ENCODE measurements around the gene INPP5E.

INPP5E gene

DNA sequence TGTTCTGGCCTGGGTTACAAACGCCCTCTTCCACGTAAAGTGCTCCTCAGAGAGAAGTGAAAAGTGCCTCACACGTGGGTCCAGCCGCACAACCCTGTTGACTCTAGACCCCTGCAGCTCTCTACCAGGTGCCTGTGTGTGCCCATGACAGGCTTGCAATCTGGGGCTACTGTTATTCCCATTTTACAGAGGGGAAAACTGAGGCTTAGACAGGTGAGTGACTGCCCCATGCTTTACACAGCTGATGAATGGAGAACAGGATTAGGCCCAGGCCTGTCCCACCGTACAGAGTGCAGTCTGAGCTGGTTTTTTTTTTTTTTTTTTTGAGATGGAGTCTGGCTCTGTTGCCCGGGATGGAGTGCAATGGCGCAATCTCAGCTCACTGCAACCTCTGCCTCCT, 6.2 kb upstream of the INPP5E start:
- DNase-seq: no peak

DNA sequence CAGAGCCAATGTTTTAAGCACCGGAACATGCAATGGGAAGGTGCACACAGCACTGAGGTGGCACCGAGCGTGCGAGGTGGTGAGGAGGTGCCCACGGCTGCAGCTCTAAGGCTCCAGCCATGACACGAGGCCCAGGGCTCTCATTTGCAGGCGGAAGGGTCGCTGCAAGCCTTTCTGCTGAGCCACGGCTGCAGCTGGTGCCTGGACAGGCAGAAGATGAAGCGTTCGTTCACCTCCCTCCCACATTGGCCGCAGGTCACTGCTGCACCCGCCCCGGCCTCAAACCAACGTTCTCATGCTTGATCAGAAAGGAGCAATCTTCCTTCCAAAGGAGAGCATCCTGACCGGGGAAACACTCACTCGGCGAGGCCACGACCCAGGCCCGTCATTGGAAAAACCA, 4.5 kb upstream of the INPP5E start:
- DNase-seq: no peak

DNA sequence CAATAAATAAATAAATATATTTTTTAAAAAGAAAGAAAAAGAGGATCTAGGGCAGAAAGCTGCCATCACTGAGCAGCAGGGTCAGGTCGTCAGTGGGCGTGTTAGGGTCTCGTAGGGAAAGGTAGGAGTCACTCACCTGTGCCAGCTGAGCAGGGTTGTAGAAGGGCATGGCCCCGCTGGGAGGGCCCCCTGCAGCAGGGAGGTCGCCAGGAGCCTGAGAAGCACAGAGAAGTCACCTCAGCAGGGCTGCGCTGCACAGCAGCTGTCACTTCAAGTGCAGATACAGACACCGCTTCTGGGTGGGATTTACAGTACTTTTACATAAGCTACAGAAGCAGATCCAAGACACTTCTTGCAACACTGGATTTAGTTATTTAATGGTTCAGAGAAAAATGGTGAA, 4.0 kb upstream of the INPP5E start:
- DNase-seq: no peak

DNA sequence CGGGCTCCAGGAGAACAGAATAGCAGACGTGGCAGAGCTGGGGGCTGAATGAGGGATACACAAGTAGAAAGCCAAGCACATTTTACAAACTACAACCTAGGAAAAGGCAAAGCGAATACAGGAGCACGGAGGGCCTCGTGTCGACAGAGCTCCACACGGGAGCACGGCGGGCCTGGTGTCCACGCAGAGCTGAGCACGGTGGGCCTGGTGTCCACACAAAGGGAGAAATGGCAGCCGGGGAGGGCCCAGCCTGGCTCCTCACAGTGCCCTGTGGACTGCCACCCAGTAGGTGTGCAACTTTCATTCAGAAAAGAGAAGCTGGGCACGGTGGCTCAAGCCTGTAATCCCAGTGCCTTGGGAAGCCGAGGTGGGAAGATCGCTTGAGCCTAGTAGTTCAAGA, 3.4 kb upstream of the INPP5E start:
- no peak for DNase-seq

DNA sequence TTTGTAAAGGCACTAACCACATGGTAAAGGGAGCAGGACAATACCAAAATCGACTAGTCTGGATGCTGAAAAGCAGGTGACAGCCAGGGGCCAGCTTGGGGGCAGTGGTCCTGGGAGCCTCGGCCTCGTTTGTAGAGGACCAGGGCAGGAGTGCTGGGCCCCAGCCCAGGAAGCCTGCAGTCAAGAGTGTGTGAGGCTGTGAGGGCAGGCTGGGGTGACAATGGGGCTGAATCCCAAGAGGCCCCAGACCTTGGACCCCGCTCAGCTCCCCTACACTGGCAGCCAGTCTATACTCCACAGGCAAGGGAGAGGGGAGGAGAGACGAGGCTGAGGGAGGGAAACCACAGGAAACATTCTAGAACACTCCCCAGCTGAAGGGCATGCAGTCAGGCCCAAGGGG, 2.6 kb upstream of the INPP5E start:
- no peak for DNase-seq

DNA sequence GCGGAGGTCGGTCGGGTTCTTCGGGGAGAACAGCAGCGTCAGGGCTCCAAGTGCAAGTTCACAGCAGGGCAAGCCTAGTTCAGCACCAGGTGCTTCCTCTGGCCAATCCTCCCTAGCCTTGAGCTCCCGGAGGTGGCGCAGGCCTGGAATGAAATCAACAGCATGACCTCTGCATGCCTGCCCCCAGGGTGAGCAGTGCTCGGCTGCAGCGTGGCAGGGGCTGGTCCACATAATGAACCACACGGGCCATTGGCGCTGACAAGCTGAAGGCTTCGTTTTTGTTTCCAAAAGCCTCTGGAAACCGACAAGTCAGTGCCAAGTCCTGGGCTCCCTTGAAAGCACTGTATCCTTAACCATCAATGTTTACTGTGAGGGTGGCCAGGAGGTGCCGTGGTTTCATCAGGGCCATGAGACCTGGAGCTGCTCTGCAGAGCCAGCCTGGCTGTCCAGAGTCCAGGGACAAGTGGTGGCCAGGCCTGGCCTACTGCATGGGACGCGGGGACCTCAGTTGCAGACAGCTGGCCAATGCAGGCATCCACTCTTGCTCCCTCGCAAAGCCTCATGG, 2.1 kb upstream of the INPP5E start:
- DNase-seq: no peak

DNA sequence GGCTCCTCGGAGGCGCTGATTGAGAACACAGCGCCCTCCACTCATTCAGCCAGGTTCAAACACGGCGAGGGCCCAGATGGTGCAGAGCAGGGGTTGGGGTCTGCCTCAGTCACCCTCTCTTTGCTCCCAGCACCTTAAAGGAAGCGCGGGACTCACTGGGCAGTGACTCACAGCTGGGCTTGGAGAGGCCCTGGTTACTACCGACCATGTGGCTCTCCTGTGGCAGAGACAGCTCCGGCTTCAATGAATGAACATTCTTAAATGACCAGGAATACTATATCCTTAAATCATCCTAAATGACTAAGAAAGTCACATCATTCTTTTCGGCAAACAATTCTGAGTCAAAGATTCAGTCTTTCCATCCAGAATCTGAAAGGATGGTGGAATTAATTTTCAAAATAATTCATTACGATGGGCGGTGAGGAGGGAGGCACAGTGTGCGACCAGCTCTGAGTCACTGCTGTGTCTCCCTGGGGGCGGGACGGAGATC, 1.6 kb upstream of the INPP5E start:
- no peak for DNase-seq

DNA sequence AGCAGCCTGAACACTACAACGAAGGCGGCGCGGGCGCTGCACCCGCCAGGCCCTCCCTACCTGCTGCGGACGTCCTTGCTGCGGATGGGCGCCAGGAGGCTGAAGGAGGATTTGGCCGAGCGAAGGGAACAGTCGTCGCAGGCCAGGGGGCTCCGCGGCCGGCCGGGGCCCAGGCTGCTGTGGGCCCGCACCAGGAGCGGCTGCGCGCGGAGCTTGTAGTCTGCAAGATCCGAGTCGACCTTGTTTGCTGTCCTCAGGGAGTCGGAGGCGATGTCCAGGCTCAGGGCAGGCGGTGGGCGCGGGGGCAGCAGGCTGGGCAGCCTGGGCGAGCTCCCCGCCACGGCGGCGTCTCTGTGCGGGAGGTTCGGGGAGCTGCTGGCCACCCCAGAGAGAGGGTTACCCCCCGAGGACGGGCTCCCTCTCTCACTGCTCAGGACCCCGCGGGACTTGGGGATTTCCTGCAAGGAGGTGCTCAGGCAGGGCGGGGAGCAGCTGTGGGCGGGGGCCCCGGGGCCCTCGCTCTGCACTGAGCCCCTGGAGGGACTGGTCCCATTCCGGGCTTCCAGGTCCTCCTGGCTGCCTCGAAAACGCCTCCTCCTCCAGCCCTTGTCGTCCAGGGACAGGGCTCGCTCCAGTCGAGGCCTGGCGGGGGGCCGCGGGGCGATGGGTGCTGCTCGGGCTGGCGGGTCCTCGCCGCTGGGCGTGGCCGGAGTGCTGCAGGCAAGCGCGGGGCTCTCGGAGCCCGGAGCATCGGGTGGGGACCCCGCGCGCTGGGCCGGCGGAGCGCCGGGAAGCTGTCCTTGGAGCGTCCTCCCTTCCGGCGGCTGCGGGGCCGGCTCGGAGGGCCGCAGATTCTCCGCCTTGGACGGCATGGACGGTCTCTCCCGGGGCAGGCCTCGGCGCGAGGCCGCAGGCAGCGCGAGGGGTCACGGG, 831 bp downstream of the INPP5E start:
- DNase-seq: peak; percentile 33 to 70 (median 43)

DNA sequence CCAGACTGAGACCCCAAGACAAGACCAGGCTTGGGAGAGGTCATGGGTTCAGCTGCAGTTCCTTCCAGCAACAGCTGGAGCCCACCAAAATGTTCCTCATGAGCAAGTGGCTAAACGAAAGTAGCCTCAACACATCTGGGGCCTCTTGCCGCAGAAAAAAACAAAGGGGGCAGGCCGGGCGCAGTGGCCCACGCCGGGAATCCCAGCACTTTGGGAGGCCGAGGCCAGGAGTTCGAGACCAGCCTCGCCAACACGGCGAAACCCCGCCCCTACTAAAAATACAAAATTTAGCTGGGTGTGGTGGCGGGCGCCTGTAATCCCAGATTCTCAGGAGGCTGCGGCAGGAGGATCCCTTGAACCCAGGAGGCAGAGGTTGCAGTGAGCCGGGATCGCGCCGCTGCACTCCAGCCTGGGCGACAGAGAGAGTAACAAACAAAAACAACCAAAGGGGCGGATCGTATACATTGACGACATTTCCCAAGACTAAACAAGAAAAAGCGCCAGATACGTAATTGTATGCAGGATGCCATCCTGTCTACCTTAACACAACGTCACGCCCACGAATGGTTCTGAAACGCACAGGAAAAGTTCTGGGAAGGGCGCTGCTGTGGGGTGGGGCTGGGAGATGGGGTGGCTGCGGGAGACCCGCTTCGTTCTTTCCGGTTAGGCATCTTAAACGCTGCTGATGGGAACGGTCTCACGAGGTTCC, 1.7 kb downstream of the INPP5E start:
- peak in 1 of 5 experiments; percentile 39 for DNase-seq

DNA sequence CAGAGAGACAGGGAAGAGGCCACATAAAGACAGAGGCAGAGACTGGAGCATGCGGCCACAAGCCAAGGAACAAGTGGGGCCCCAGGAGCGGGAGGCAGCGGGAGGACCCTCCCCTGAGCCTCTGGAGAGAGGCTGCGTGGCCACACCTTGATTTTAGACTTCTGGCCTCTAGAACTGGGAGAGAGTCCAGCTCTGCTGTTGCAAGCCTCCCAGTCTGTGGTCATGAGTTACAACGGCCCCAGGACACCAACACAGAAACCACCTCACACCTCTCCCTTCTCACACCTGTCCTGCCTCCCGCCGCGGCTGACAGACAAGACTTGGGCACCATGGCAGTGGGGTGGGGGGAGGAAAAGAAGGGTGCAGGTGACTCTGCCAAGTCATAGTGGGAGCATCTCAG, 2.2 kb downstream of the INPP5E start:
- no peak for DNase-seq

DNA sequence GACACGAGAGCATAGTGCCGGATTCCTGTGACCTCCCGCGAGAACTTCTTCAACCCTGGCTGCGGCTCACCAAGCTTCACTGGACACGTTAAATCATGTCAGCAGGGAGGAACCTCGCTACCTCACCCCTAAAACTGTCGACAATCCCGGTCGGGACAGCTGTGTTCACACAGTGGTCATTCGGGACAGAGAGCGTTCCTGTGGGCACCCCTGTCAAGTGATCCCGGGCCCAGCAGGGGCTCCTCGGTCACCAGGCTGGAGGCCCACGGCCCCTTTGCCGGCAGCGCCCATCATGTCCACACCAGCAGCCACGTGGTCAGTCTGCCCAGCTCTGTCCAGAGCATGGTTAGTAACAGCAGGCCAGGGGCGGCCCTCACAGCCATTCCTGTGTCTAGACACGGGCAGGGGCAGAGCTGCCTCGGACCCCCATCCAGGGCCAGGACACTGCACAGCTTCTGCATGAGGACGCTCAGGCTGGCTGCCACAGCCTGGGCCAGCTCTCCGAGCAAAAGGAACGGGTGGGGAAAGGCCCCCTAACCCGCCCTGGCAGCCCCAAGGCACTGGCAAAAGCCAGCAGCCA, 3.5 kb downstream of the INPP5E start:
- DNase-seq: no peak

DNA sequence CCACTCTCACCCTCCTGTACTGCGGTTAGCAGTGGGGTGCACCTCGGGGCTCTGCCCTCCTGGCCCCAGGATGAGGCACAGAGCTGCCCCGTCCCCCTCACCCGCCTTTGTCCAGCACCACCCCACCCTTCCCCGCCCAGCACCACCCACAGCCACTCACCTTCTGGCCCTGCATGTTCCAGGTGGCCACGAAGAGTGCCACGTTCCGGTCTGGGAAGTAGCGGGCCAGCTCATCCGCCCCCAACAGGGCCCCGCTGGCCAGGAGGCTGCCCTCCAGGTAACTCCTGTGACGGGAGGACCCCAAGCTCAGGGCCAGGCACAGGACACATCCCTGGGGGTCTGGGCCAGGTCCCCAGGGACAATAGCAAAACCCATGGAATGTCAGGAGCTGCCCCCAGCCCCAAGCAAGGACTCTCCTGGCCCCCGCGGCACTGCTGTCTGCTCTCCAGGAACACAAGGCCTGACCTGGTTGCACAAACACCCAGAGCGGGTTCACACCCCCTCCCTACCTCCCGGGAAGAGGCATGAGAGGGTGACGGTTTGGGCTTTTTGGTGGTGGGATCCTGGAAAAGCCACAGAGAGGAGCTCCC, 5.0 kb downstream of the INPP5E start:
- no peak for DNase-seq

DNA sequence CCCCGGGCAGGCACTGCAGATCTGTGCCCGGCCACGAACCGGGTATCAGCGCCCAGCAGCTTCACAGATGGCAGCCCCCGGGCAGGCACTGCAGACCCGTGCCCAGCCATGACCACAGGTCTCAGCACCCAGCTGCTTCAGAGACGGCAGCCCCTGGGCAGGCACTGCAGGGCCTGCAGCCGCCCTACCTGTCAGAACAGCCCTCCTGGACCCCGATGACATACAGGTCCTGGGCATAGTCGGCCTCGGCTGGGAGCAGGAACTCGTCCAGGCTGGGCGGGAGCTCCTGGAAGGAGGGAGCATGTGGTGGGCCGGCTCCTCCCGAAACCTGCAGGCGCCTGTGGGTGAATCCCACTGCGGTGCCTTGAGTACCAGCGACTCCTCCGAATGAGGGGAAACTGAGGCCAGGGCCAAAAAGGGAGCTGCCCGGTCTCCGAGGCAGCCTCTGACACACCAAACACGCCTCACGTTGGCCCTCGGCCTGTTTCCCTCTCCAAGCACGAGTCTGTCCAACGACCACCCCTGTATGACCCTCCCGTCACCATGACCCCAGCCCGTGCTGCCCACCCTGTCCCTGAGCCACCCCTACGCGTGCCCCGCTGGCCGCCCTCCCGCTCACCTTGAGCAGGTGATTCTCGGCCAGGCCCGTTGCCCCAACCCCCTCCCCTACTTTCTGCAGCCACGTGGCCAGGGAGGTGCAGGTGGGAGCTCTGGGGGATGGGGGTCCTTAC, 5.6 kb downstream of the INPP5E start:
- DNase-seq: no peak

DNA sequence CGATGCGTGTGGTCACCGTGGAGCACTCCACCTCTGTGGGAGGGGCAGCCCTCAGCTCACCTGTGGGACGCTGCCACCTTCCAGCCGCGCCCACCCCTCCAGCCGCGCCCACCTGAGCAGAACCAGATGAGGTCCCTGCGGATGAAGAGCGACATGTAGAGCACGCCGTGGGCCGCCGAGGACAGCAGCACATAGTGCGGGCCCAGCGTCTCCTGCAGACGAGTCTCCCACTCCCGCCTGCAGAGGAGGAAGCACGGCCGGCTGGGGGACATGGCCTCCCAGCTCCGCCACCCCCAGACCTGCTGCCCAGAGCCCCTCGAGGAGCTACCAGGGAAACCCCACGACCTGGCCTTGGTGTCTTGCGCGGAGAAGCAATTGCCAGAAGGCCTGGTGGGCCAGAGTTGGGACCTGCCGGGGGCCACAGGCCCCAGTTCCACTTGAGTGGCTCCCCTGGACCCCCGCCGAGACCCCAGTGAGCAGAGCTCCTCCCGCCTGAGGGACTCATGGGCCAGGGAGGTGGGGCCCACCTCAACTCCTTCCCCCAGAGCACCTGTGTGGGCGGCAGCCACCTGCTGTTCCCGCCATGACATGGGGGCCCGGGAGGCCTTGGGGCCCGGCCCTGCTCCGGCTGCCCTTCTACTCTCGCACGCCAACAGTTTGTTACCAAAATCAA, 6.5 kb downstream of the INPP5E start:
- no peak for DNase-seq

DNA sequence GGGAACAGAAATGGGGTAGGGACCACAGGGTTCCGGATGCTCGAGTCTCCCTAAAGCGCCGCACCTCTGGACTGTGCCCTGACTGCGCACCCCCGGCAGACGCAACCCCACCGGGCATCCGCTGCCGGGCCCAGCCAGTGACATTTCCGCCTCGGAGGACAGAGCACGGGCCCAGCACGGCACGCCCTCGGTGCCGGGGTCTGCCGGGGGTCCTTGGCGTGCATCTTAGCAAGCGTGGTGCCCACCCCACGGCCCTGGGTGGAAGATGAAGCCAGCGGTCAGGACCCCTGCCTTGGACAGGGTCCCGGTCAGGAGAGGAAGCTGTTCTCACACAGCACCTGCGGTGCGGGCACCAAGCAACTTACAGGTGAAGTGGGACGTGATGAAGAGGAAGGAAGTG, 7.1 kb downstream of the INPP5E start:
- no peak for DNase-seq

DNA sequence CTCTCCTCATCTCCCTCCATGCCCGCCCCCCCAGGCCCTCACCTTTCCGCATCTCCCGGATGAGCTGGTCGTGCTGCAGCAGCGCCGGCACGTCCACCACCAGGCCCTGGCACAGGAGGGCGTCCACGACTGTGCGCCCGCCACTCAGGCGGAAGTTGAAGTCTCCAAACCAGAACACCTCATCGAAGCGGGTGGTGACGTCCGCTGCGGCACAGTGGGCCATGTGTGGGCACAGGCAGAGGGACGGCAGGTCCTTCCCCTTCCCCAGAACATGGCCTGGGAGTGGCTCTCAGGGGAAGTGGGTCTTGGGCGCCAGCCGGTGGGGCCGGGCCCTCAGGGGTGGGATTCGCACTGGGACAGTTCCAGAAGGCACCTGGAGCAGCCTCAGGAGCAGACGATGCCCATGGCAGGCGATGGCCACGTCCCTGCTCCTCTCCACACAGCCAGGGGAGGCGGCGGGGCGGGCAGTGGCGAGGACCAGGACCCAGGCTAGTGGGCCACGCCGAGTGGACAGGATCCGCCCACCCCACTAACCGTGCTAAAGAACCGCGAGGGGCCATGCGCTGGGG, 7.8 kb downstream of the INPP5E start:
- DNase-seq: no peak

DNA sequence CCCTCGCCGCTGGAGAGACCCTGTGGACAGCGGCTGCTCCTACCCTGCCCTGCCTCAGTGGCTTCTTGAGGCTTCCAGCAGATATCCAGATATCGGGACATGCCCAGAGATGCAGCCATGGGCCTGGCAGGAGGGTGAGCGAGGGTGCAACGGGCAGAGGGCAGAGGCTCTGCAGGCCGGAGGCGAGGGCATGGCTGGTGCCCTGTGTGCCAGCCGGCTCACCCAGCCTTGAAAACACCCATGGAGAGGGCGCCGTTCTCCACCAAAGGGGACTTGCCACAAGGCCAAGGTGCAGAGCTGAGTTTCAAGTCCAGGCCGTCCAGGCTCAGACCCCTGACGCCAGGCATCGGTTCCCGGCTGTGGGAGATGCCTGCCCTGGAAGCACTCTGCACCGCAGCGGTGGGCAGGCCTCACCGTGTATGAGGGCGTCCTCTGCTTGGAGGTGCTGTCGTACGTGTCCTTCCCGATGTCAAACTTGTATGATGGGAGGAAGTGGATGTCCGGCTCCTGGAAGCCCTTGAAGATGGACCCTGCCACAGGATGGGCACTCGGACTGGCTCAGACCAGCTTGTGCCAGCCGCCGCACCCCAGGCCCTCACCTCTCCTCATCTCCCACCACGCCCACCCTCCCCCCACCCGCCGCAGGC, 8.9 kb downstream of the INPP5E start:
- no peak for DNase-seq

DNA sequence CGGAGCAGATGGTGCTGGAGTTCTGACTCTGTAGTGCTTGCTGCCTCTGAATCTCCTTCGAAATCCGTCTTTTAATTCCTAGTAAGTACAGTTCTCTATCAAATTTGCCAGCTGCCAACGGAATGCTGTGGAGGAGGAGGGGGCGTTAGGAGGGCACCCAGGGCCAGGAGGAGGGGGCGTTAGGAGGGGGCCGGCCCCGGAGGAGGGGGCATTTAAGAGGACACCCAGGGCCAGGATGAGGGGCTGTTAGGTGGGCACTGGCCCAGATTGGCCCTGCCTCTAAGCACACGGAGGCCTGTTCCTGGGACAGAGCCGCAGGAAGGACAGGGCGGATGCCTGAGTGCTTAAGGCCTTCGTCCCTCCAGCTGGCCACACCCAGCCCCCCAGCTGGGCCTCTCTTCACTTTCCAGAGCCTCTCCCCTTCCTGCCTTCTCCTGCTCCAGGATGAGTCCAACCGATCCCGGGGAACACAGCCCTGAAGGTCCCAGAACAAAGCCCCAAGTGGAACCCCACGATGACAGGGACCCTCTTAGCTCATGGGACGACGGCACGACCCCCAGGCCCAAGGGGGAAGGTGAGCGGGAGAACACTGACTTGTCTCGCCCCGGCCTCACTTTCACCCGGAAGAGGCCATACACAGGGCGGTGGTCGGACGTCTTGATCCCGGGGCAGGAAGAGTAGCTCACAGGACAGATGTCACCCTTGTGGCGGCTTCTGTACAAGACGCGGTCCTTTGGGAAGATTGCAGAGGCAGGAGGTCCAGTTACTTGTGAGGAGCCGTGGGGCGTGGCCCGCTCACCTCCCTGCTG, 9.8 kb downstream of the INPP5E start:
- DNase-seq: no peak

DNA sequence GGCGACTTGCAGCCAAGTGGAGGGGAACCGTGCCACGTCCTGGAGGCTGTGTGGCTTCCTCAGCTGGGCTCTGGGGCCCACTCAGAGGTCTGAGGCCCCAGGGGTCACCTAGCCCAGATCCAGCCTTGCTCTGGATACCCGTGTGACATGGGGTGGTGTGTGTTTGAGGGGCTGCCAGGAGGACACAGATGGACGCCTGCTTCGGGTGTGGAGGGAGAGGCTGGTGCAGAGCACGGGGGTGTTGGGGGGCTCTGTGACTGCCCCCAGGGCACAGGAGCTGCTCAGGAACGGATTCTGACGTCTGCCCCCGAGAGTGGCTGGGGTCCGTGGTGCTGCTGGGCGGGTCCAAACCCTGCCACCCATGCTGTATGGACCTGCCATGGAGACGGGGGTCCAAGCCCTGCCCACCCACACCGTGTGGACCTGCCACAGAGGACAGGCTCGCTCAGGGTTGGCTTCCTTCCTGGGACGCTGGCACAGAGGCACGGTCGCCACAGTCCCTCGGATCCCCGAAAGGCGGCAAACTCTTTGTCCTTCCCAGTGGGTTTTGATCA, 10.5 kb downstream of the INPP5E start:
- DNase-seq: no peak
